GM12878 (cell line): ENCODE measurements around the gene REEP6. TPM values are rescaled to one million over a fixed set of nuclear protein-coding genes. Genes with fewer than 3 reads are reported as not detected.

Source experiments
- ATAC-seq: fragments of 200-7000 bp; cut with Tn5 transposase; 3 replicates; pipeline ENCODE4 v1.9.1; 2020; ENCODE audit warnings: mild to moderate bottlenecking, moderate library complexity
- BruUV-seq: library from RNA; stranded (reverse); fragments of 400-500 nt; replicated peaks from 2 replicates; lab custom pipeline; 2021; lab: Mats Ljungman, UMichigan
- CTCF ChIA-PET: fragments of 300-600 bp; sonication (Branson Sonifier 250); formaldehyde crosslinking; extraction: SDS; loops from one replicate; lab custom pipeline; 2021; ENCODE audit warnings: inconsistent platforms; lab: Yijun Ruan, JAX
- POLR2A ChIA-PET: fragments of 350-600 bp; formaldehyde crosslinking; extraction: SDS; loops from one replicate; lab custom pipeline; 2021; ENCODE audit warnings: inconsistent platforms; lab: Charles Lee
- RAD21 ChIA-PET: fragments of 300-600 bp; sonication (Branson Sonifier 250); formaldehyde crosslinking; loops from one replicate; lab custom pipeline; 2023; ENCODE audit warnings: antibody characterized with exemption; ENCODE audit not compliant: unreplicated experiment; lab: Charles Lee
- SMC1A ChIA-PET: fragments of 300-600 bp; sonication (Branson Sonifier 250); formaldehyde crosslinking; loops from one replicate; lab custom pipeline; 2023; ENCODE audit not compliant: unreplicated experiment, uncharacterized antibody; lab: Charles Lee
- DNase-seq: peaks from one replicate; pipeline ENCODE4 v3.0.0-alpha.2; 2011; ENCODE audit warnings: low read depth, low spot score
- FAIRE-seq: peaks from 3 replicates; lab custom pipeline; 2011; peaks lifted over from hg19 to GRCh38; lab: Jason Lieb, UNC
- H2AFZ ChIP-seq: 2 replicates; pipeline ENCODE4 v1.6.0; 2011; ENCODE audit warnings: low read depth, low read length, control low read depth; ENCODE audit not compliant: control insufficient read depth
- H3K27ac ChIP-seq: 2 replicates; pipeline ENCODE4 v1.5.1; 2011; ENCODE audit warnings: control low read depth; ENCODE audit not compliant: control insufficient read depth, insufficient read depth
- H3K27me3 ChIP-seq, 2 experiments: replicated peaks in 1 of 2; 2 replicates each; pipeline versions ENCODE4 v1.6.0 to v1.6.1; 2011; ENCODE audit warnings: low read length in 1 of 2; ENCODE audit not compliant: control insufficient read depth in 2 of 2, insufficient read depth in 2 of 2
- H3K36me3 ChIP-seq, 2 experiments: 2 replicates each; pipeline ENCODE4 v1.5.1; 2011; ENCODE audit warnings: low read length in 1 of 2; ENCODE audit not compliant: control insufficient read depth in 2 of 2, insufficient read depth in 2 of 2
- H3K4me1 ChIP-seq: 2 replicates; pipeline ENCODE4 v1.6.1; 2011; ENCODE audit warnings: mild to moderate bottlenecking, low read length, moderate library complexity, mixed read lengths; ENCODE audit not compliant: control insufficient read depth, insufficient read depth
- H3K4me2 ChIP-seq: 2 replicates; pipeline ENCODE4 v1.6.0; 2011; ENCODE audit warnings: control low read depth; ENCODE audit not compliant: control insufficient read depth, insufficient read depth
- H3K4me3 ChIP-seq: fragments of 200-600 bp; sonication (generic); 2 replicates; pipeline ENCODE4 v1.5.1; 2016
- H3K79me2 ChIP-seq: 2 replicates; pipeline ENCODE4 v1.6.0; 2011; ENCODE audit warnings: low read length; ENCODE audit not compliant: control insufficient read depth, insufficient read depth
- H3K9ac ChIP-seq: 2 replicates; pipeline ENCODE4 v1.8.0; 2011; ENCODE audit warnings: low read length, control low read depth, mixed read lengths; ENCODE audit not compliant: control insufficient read depth, insufficient read depth
- H3K9me3 ChIP-seq: replicated peaks from 3 replicates; pipeline ENCODE4 v1.5.1; 2011; ENCODE audit warnings: mild to moderate bottlenecking, low read length; ENCODE audit not compliant: control insufficient read depth, insufficient read depth
- H4K20me1 ChIP-seq: 2 replicates; pipeline ENCODE4 v1.6.0; 2011; ENCODE audit not compliant: control insufficient read depth, insufficient read depth
- ATF3 ChIP-seq: IDR thresholded peaks from 2 replicates; pipeline ENCODE4 v1.6.1; 2011; ENCODE audit warnings: low read depth, mild to moderate bottlenecking, low read length, moderate library complexity, borderline replicate concordance; ENCODE audit errors: extremely low read depth
- BCL3 ChIP-seq: IDR thresholded peaks from 2 replicates; pipeline ENCODE4 v1.6.1; 2011; ENCODE audit warnings: borderline replicate concordance, low read depth, mild to moderate bottlenecking, moderate library complexity, low read length; ENCODE audit not compliant: insufficient read depth, poor library complexity, severe bottlenecking
- BHLHE40 ChIP-seq, 2 experiments: fragments of 450-650 bp in 1 of 2; IDR thresholded peaks; 2 replicates each; pipeline ENCODE4 v1.6.1; 2011 to 2017; ENCODE audit warnings: low read depth in 2 of 2, borderline replicate concordance in 1 of 2, improper control_type of control experiment in 1 of 2, low read length in 1 of 2, mild to moderate bottlenecking in 1 of 2
- E2F4 ChIP-seq: IDR thresholded peaks from 2 replicates; pipeline ENCODE4 v1.6.1; 2012; ENCODE audit warnings: low read depth, low read length, improper control_type of control experiment
- E2F8 ChIP-seq: fragments of 450-650 bp; IDR thresholded peaks from 2 replicates; pipeline ENCODE4 v1.6.1; 2018; ENCODE audit warnings: mild to moderate bottlenecking, low read depth, moderate library complexity; ENCODE audit not compliant: partially characterized antibody
- EP300 ChIP-seq, 2 experiments: fragments of 150-350 bp in 1 of 2; IDR thresholded peaks; 2 replicates each; pipeline ENCODE4 v1.6.1; 2011 to 2012; ENCODE audit warnings: low read depth in 2 of 2, low read length in 2 of 2, borderline replicate concordance in 1 of 2, improper control_type of control experiment in 1 of 2, inconsistent platforms in 1 of 2; ENCODE audit not compliant: control insufficient read depth in 1 of 2
- HDGF ChIP-seq: fragments of 450-650 bp; IDR thresholded peaks from 2 replicates; pipeline ENCODE4 v1.6.1; 2016; ENCODE audit warnings: antibody characterized with exemption
- IRF3 ChIP-seq: fragments of 450-650 bp; IDR thresholded peaks from 2 replicates; pipeline ENCODE4 v1.6.1; 2014; ENCODE audit warnings: mild to moderate bottlenecking
- POLR2AphosphoS5 ChIP-seq: IDR thresholded peaks from 2 replicates; pipeline ENCODE4 v1.6.1; 2011; ENCODE audit warnings: mild to moderate bottlenecking, low read length, inconsistent platforms
- RAD21 ChIP-seq: IDR thresholded peaks from 2 replicates; pipeline ENCODE4 v1.6.1; 2011; ENCODE audit warnings: mild to moderate bottlenecking, low read depth, low read length, moderate library complexity; ENCODE audit not compliant: insufficient read depth
- RFX5 ChIP-seq: IDR thresholded peaks from 2 replicates; pipeline ENCODE4 v1.6.1; 2011; ENCODE audit warnings: low read depth, low read length, improper control_type of control experiment
- SMARCA5 ChIP-seq: fragments of 450-650 bp; IDR thresholded peaks from 2 replicates; pipeline ENCODE4 v1.6.1; 2017; ENCODE audit warnings: mild to moderate bottlenecking
- SUPT20H ChIP-seq: IDR thresholded peaks from 2 replicates; pipeline ENCODE4 v1.6.1; 2011; ENCODE audit warnings: low read depth, mild to moderate bottlenecking, low read length, moderate library complexity, borderline replicate concordance; ENCODE audit not compliant: control insufficient read depth
- WRNIP1 ChIP-seq: IDR thresholded peaks from 2 replicates; pipeline ENCODE4 v1.6.1; 2011; ENCODE audit warnings: low read depth, low read length, improper control_type of control experiment, borderline replicate concordance
- ZZZ3 ChIP-seq: IDR thresholded peaks from 2 replicates; pipeline ENCODE4 v1.6.1; 2011; ENCODE audit warnings: low read depth; ENCODE audit not compliant: control insufficient read depth, insufficient read length
- WGBS: methylation state at CpG from one replicate; pipeline ENCODE4 v1.1.6; 2016; ENCODE audit warnings: low lambda C conversion rate; ENCODE audit not compliant: insufficient replicate concordance, insufficient coverage; ENCODE audit errors: missing lambda C conversion rate; 5-methylcytosine and 5-hydroxymethylcytosine counted together
- in situ Hi-C: fragments of 300-500 bp; cut with MboI; formaldehyde crosslinking; loops from 9 replicates; pipeline ENCODE4 v1.14.3; 2018; ENCODE audit warnings: mixed read lengths
- intact Hi-C: fragments of 100-400 bp; cut with micrococcal nuclease; formaldehyde crosslinking; loops from one replicate; pipeline ENCODE4 v1.14.2; 2022; ENCODE audit not compliant: unreplicated experiment
- polyA plus RNA-seq, 11 experiments: library from polyadenylated mRNA; depleted of rRNA in 4 of 11; unstranded in 6 of 11; stranded (reverse) in 5 of 11; fragments of >200 nt; fragmentation: Nextera tagmentation in 4 of 11; fragmentation: Illumina TruSeq in 1 of 11; extraction: Ambion mirVana in 4 of 11; extraction: Trizol in 1 of 11; gene quantifications; 1 replicate in 1 of 11; 2 replicates in 10 of 11; pipeline versions ENCODE4 v1.2.1 to v1.2.3, GENCODE V29; 2011 to 2016; ENCODE audit warnings: inconsistent platforms in 2 of 11, missing spikeins in 2 of 11, low read depth in 1 of 11
- total RNA-seq, 4 experiments: library from RNA; depleted of rRNA in 3 of 4; stranded (reverse); fragments of >200 nt in 3 of 4; fragmentation: Illumina TruSeq in 1 of 4; extraction: Trizol in 1 of 4; gene quantifications; 2 replicates each; pipeline versions ENCODE4 v1.2.1 to v1.2.3, GENCODE V29; 2013 to 2021

REEP6 gene
- total and polyA plus RNA-seq, 10 of the 15 experiments (the other 5 are each of a cell fraction or from before 2014, with no cell fraction given) = 0.06 to 1.1 (median 0.39) TPM; not detected in 2

GRCh38 chr19:1528596-1529429 lies 37.8 kb downstream of the REEP6 start:
- no peak overlapping the region for H2AFZ ChIP-seq
- no peak overlapping the region for H3K27ac ChIP-seq
- no peaks in the 10 kb centered on the region for H3K9me3 ChIP-seq
- no TSS peak for BruUV-seq
- H3K27me3 ChIP-seq = peaks cover 0 to 2% of the 10 kb centered on the region in 2 experiments; a peak in 3 of 4 replicates
- FAIRE-seq = no peak
- no peaks in the 10 kb centered on the region for H3K79me2 ChIP-seq
- no peak for ATAC-seq
- H3K36me3 ChIP-seq = no peaks in the 10 kb centered on the region
- no peak overlapping the region for H3K9ac ChIP-seq
- no peak overlapping the region for H3K4me3 ChIP-seq
- ChIA-PET SMC1A (no interaction called here), RAD21 (no interaction called here), POLR2A (no interaction called here), CTCF (no interaction called here)
- H4K20me1 ChIP-seq = no peaks in the 10 kb centered on the region
- WGBS = 50% methylated on average over 16 of the region's 23 CpGs
- in situ Hi-C loops (no loop called here), intact Hi-C loops (no loop called here)
- no peaks in the 10 kb centered on the region for H3K4me1 ChIP-seq
- DNase-seq = no peak
- H3K4me2 ChIP-seq = no peak overlapping the region
- TF ChIP-seq WRNIP1 (no peak), RAD21 (no peak), HDGF (no peak), IRF3 (no peak), BHLHE40 (IDR thresholded peaks at IDR 0.05; ENCODE audit: borderline replicate concordance in 1 of 2, low read depth in 2 of 2, low read length in 1 of 2) (no peak), RFX5 (no peak), SMARCA5 (no peak), ZZZ3 (no peak), ATF3 (no peak), E2F8 (no peak), POLR2AphosphoS5 (no peak), BCL3 (no peak), EP300 (IDR thresholded peaks at IDR 0.05; ENCODE audit: borderline replicate concordance in 1 of 2, control insufficient read depth in 1 of 2, low read depth in 2 of 2, low read length in 2 of 2) (no peak), SUPT20H (no peak), E2F4 (no peak)
